ENCODE data around the gene TRIM5. TPM values are rescaled to one million over a fixed set of nuclear protein-coding genes. Genes with fewer than 3 reads are reported as not detected.
"Not testable (repeated sequence)": the region's sequence is repeated elsewhere in the genome, so short reads cannot be mapped to it uniquely, and the experiment has no call there.

TRIM5 gene
- total RNA-seq, 8 experiments from 2014 or later = 13.4 to 60.6 (median 23.7) TPM

- H3K27ac ChIP-seq; in situ Hi-C loops (cut with MboI; ENCODE audit: low pct_unique_long_range_greater_than_20kb in 2 of 9, low sequenced_read_pairs in 9 of 9, unreplicated experiment in 9 of 9); ATAC-seq (replicated peaks in 6 of 8); H3K4me1 ChIP-seq (replicated peaks in 1 of 2); H3K4me3 ChIP-seq: not testable (repeated sequence)
- 100% methylated on average over 1 of the region's 33 CpGs; no CpG with 5 or more reads in 8 of the 10 experiments for WGBS, 10 experiments
These were observed 1.9 kb downstream of the TRIM5 start for GRCh38 chr11:5682890-5683441.

DNA sequence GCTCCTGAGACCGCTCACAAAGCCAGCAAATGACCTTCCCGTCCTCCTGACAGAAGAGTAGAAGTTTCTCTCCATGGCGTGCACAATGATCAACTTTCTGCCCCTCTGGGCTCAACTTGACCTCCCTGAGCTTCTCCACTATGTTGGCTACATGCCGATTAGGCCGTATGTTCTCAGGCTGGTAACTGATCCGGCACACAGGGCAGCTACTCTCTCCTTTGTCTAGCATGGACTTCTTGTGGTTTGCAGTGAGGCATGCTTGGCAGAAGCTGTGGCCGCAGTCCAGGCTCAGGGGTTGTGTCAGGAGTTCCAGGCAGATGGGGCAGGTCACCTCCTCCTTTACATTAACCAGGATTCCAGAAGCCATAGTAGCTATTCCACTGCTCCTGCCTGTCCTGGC, 5.1 kb downstream of the TRIM5 start:
- Histone ChIP-seq H3K4me1 (replicated peaks in 1 of 2) (no peaks in the 10 kb centered on the region), H3K27ac (no peak overlapping the region), H3K4me3 (no peak overlapping the region)
- no peak for ATAC-seq (replicated peaks in 6 of 8)
- in situ Hi-C loops (cut with MboI; ENCODE audit: low pct_unique_long_range_greater_than_20kb in 2 of 9, low sequenced_read_pairs in 9 of 9, unreplicated experiment in 9 of 9) = no loop called here
- WGBS, 10 experiments = 94 to 100% (median 100%) methylated on average over 1 to 5 of the region's 7 CpGs; no CpG with 5 or more reads in 3 of the 10 experiments

- no peaks in the 10 kb centered on the region for H3K4me1 ChIP-seq (replicated peaks in 1 of 2)
- no peak overlapping the region for H3K27ac ChIP-seq
- 93 to 100% (median 100%) methylated on average over 1 to 4 of the region's 4 CpGs; no CpG with 5 or more reads in 3 of the 10 experiments for WGBS, 10 experiments
- no peak for ATAC-seq (replicated peaks in 6 of 8)
- in situ Hi-C loops (cut with MboI; ENCODE audit: low pct_unique_long_range_greater_than_20kb in 2 of 9, low sequenced_read_pairs in 9 of 9, unreplicated experiment in 9 of 9) = no loop called here
- H3K4me3 ChIP-seq = no peak overlapping the region
These were observed 10.5 kb downstream of the TRIM5 start for GRCh38 chr11:5674391-5674790.

DNA sequence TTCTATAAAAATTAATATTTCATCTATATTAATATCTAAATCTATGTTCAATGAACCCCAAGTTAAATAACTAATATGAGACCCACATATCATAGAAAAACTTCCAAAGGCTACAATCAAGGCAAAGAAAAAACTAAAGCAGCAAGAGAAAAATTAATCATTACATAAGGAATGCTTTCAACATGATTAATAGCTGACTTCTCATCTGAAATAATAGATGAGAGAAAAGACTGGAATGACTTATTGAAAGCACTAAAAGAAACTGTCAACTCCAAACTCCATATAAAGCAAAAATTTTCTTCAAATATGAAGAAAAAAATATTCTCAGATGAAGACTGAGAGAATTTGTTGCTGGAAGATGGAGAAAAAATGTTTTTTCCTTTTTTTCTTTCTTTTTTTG, 13.0 kb downstream of the TRIM5 start:
- no peak overlapping the region for H3K4me3 ChIP-seq
- H3K4me1 ChIP-seq (replicated peaks in 1 of 2) = no peaks in the 10 kb centered on the region
- no peak overlapping the region for H3K27ac ChIP-seq
- no peak for ATAC-seq (replicated peaks in 6 of 8)
- in situ Hi-C loops (cut with MboI; ENCODE audit: low pct_unique_long_range_greater_than_20kb in 2 of 9, low sequenced_read_pairs in 9 of 9, unreplicated experiment in 9 of 9) = no loop called here

DNA sequence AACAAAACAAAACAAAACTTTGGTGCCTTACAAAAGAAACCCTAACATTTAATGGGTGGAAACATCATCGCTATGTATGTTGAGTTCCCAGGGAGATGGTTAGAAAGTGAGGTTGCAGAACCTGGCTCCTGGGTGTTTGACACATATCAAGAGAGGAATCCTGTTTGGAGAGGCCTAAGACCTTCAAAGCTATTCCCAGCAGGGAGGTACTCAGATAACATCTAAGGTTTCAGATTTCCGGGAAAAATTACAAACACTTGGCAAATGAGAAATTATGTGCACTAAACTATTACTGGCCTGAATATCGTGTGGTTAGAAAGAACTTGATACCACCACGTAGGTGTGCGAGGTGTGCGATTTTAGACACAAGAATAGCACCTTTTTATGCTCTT, 18.5 kb downstream of the TRIM5 start:
- Histone ChIP-seq H3K4me1 (replicated peaks in 1 of 2) (no peaks in the 10 kb centered on the region), H3K27ac (no peak overlapping the region), H3K4me3 (no peak overlapping the region)
- WGBS, 10 experiments = 81 to 100% (median 98%) methylated on average over 1 to 6 of the region's 6 CpGs
- no peak for ATAC-seq (replicated peaks in 6 of 8)
- in situ Hi-C loops (cut with MboI; ENCODE audit: low pct_unique_long_range_greater_than_20kb in 2 of 9, low sequenced_read_pairs in 9 of 9, unreplicated experiment in 9 of 9) = no loop called here

- 40 to 100% (median 90%) methylated on average over 1 to 5 of the region's 5 CpGs for WGBS, 10 experiments
- Histone ChIP-seq H3K27ac (no peak overlapping the region), H3K4me1 (replicated peaks in 1 of 2) (no peaks in the 10 kb centered on the region), H3K4me3 (no peak overlapping the region)
- no peak for ATAC-seq (replicated peaks in 6 of 8)
- in situ Hi-C loops (cut with MboI; ENCODE audit: low pct_unique_long_range_greater_than_20kb in 2 of 9, low sequenced_read_pairs in 9 of 9, unreplicated experiment in 9 of 9) = no loop called here
These were observed 19.0 kb downstream of the TRIM5 start for GRCh38 chr11:5665746-5666401.

GRCh38 chr11:5665051-5665570, 19.8 kb downstream of the TRIM5 start:
- 80 to 100% (median 96%) methylated on average over 1 to 4 of the region's 4 CpGs; no CpG with 5 or more reads in 2 of the 10 experiments for WGBS, 10 experiments
- in situ Hi-C loops (cut with MboI; ENCODE audit: low pct_unique_long_range_greater_than_20kb in 2 of 9, low sequenced_read_pairs in 9 of 9, unreplicated experiment in 9 of 9) = no loop called here

DNA sequence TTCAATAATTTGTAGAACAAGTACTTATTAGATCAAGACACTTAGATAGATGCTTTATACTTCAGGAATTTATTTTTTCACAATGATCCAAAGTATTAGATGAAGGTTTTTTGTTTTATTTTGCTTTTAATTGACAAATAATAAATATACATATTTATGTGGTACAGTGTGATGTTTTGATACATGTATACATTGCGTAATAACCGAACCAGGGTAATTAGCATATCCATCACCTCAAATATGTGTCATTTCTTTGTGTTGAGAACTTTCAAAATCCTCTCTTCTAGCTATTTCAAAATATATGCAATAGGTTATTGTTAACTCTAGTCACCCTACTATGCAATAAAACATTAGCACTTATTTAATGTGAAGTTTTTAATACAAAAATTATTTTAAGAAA, 21.4 kb downstream of the TRIM5 start:
- 80 to 100% (median 100%) methylated on average over 1 to 2 of the region's 2 CpGs; no CpG with 5 or more reads in 2 of the 10 experiments for WGBS, 10 experiments
- Histone ChIP-seq H3K4me1 (replicated peaks in 1 of 2) (no peaks in the 10 kb centered on the region), H3K27ac (no peak overlapping the region), H3K4me3 (no peak overlapping the region)
- ATAC-seq (replicated peaks in 6 of 8) = no peak
- in situ Hi-C loops (cut with MboI; ENCODE audit: low pct_unique_long_range_greater_than_20kb in 2 of 9, low sequenced_read_pairs in 9 of 9, unreplicated experiment in 9 of 9) = no loop called here

More at GRCh38 chr11:5665051-5665570, 19.8 kb downstream of the TRIM5 start:
- no peaks in the 10 kb centered on the region for H3K4me1 ChIP-seq (replicated peaks in 1 of 2)
- ATAC-seq (replicated peaks in 6 of 8) = no peak
- no peak overlapping the region for H3K27ac ChIP-seq
- no peak overlapping the region for H3K4me3 ChIP-seq

DNA sequence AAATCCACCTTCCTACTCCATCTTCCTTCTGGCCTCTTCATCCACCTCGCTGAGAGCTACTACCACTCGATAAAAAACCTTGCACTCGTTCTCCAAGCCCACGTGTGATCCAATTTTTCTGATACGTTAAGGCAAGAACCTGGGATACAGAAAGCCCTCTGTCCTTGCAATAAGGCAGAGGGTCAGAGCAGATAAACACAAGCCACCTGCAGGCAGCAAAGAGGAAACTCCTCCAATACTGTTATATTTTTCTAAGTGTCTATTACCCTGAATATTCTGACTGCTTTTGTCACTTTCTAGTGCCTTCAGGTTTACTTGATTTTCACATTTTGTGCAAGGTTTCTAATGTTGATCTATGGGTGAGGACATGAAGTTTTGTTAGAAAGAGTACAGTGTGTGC, 26.6 kb downstream of the TRIM5 start:
- Histone ChIP-seq H3K4me1 (replicated peaks in 1 of 2) (no peaks in the 10 kb centered on the region), H3K4me3 (no peak overlapping the region), H3K27ac (no peak overlapping the region)
- in situ Hi-C loops (cut with MboI; ENCODE audit: low pct_unique_long_range_greater_than_20kb in 2 of 9, low sequenced_read_pairs in 9 of 9, unreplicated experiment in 9 of 9) = no loop called here
- WGBS, 10 experiments = 70 to 100% (median 87%) methylated on average over 1 to 5 of the region's 5 CpGs; no CpG with 5 or more reads in 4 of the 10 experiments
- ATAC-seq (replicated peaks in 6 of 8) = no peak

GRCh38 chr11:5656956-5657355, 27.9 kb downstream of the TRIM5 start:
- H3K4me1 ChIP-seq (replicated peaks in 1 of 2); H3K4me3 ChIP-seq; in situ Hi-C loops (cut with MboI; ENCODE audit: low pct_unique_long_range_greater_than_20kb in 2 of 9, low sequenced_read_pairs in 9 of 9, unreplicated experiment in 9 of 9); ATAC-seq (replicated peaks in 6 of 8); H3K27ac ChIP-seq: not testable (repeated sequence)
- WGBS, 10 experiments = no CpG with 5 or more reads among the region's 2 CpGs

DNA sequence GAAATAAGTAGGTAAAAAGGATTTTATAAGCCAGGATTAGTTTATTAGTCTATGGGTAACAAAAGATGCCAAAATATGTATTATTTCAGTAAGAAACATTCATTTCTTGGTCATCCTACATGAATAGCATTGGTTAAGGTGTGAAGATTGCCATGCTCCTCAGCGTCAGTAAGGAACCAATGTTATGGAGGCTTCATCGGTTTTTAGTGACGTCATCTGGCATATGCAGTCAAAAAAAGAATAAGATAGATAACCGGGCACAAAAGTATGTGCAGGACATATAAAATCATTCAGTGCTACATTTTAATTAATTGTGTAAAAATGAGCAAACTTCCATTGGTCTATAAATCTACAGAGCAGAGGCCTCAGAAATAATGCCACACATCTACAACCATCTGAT, 29.4 kb downstream of the TRIM5 start:
- Histone ChIP-seq H3K27ac (no peak overlapping the region), H3K4me1 (replicated peaks in 1 of 2) (no peaks in the 10 kb centered on the region), H3K4me3 (no peak overlapping the region)
- no peak for ATAC-seq (replicated peaks in 6 of 8)
- 85 to 100% (median 94%) methylated on average over 3 to 4 of the region's 4 CpGs; no CpG with 5 or more reads in 2 of the 10 experiments for WGBS, 10 experiments
- in situ Hi-C loops (cut with MboI; ENCODE audit: low pct_unique_long_range_greater_than_20kb in 2 of 9, low sequenced_read_pairs in 9 of 9, unreplicated experiment in 9 of 9) = no loop called here

GRCh38 chr11:5646139-5646538, 38.7 kb downstream of the TRIM5 start:
- Histone ChIP-seq H3K27ac (no peak overlapping the region), H3K4me1 (replicated peaks in 1 of 2) (no peaks in the 10 kb centered on the region), H3K4me3 (no peak overlapping the region)
- ATAC-seq (replicated peaks in 6 of 8) = peak in 3 of 8 experiments; percentile 90 to 99 (median 96)
- 46 to 100% (median 80%) methylated on average over 1 to 3 of the region's 3 CpGs; no CpG with 5 or more reads in 1 of the 10 experiments for WGBS, 10 experiments
- in situ Hi-C loops (cut with MboI; ENCODE audit: low pct_unique_long_range_greater_than_20kb in 2 of 9, low sequenced_read_pairs in 9 of 9, unreplicated experiment in 9 of 9) = no loop called here

GRCh38 chr11:5643585-5643984, 41.3 kb downstream of the TRIM5 start:
- no peak overlapping the region for H3K27ac ChIP-seq
- no peak overlapping the region for H3K4me3 ChIP-seq
- in situ Hi-C loops (cut with MboI; ENCODE audit: low pct_unique_long_range_greater_than_20kb in 2 of 9, low sequenced_read_pairs in 9 of 9, unreplicated experiment in 9 of 9) = no loop called here
- ATAC-seq (replicated peaks in 6 of 8) = no peak
- no peaks in the 10 kb centered on the region for H3K4me1 ChIP-seq (replicated peaks in 1 of 2)

DNA sequence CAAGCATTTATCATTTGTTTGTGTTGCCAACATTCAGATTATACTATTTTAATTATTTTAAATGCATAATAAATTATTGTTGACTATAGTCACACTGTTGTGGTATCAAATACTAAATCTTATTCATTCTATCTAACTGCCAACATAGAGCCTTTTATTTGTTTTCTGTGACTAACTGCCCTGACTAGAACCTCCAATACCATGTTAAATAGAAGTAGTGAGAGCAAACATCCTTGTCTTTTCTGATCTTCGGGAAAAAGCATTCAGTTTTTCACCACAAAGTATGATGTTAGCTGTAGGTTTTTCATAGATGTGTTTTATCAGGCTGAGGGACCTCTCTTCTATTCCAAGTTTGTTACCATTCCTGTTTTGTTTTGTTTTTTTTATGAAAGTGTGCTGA, 44.9 kb downstream of the TRIM5 start:
- H3K4me1 ChIP-seq (replicated peaks in 1 of 2) = no peaks in the 10 kb centered on the region
- 27 to 100% (median 71%) methylated on average over 1 of the region's 1 CpG; no CpG with 5 or more reads in 3 of the 10 experiments for WGBS, 10 experiments
- no peak overlapping the region for H3K27ac ChIP-seq
- in situ Hi-C loops (cut with MboI; ENCODE audit: low pct_unique_long_range_greater_than_20kb in 2 of 9, low sequenced_read_pairs in 9 of 9, unreplicated experiment in 9 of 9) = no loop called here
- no peak for ATAC-seq (replicated peaks in 6 of 8)
- no peak overlapping the region for H3K4me3 ChIP-seq
